NK-92 treated with Interleukin-12 subunit alpha and Interleukin-12 subunit beta, amount 100 ng/mL, for 24 hours (cell line): ENCODE measurements around the gene RITA1.
"Not testable (repeated sequence)": the region's sequence is repeated elsewhere in the genome, so short reads cannot be mapped to it uniquely, and the experiment has no call there.

Source experiments
- DNase-seq: peaks from one replicate; lab custom pipeline; 2025; lab: John Stamatoyannopoulos, UW

Gene RITA1

DNA sequence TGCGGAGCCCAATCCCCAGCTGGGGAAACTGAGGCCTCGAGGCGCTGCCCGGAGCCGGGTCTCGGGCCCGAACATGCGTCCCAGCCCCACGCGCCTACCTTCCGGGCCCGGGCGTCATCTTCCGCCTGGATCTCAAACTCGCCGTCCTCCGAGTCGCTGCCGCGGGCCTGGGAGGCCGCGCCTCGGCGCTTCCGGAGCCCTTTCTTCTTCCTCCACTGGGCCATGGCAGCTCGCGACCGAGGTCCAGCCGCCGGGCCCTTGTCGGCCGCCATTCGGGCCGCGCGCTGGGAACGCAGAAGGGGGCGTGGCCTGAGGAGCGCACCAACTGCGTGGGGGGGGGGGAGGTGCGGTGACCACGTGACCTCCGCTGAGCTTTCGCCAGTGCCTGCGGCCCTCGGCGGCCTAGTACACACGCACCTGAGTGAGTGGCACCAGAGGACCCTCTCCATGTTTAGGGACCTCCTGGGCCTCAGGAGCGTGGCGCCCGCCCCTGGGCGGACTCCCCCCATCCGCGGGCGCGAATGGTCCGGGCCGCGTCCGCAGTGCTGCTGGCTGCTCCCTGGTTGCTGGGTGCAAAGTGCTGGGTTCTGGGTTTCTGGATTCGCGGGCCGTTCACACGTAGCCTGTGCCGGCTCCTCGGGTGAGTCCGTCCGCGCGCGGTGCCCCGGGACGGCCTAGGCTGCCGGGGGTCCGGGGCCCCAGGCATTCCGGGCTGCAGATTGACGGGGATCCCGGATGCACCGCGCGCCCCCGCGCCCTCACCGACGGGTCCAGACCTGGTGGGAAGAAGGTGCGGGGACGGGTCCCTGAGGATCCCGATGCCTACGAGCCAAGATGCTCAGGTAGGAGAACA, at the start of gene RITA1, which contains the start of gene DDX54:
Gene RITA1, plus strand, starts transcription at position 542 of the 853 bp plus-strand sequence. CDS start 1,026 bp downstream, outside the sequence.
Gene DDX54, minus strand, starts transcription at position 299 of the 853 bp plus-strand sequence. Its CDS starts 27 bp downstream, at position 272.
- peak; percentile 72 for DNase-seq

DNA sequence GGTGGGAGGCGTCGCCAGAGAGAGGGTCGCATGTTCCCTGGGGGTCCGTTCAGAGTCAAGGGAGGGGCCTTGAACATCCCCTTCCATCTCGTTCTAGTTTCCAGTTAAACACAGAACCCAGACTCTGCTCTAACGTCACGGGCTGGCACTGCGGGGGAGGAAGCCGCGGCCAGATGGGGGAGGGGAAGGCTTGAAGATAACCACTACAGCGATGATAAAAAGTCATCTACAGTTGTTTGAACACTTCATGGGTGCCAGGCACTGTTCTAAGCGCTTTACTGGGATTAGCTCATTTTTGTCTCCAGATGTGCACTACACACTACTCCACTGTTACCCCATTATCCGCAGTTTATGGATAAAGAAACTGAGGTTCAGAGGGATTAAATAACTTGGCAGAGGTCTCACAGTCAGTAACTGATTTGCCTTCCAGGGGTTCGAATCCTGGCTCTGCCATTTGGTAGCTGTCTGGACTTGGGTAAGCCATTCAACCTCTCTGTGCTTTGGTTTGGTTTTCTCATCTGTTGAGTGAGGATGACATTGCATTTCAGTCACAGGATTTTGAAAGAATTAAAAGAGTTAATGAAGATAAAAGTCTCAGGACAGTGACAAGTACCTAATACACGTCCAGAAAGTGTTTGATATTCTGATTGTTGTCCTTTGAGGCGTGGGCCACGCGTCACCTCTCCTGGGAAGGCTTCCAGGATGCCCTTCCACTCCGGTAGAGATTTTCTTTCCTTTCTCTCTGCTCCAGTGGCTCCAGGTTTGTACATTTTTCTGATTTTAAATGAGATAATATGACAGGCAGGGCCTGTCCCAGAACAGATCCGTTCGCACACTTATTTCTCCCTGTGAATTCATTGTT, 49.2 kb upstream of the RITA1 start:
- no peak for DNase-seq

GRCh38 chr12:113136990-113137511, 48.5 kb upstream of the RITA1 start:
- no peak for DNase-seq

DNA sequence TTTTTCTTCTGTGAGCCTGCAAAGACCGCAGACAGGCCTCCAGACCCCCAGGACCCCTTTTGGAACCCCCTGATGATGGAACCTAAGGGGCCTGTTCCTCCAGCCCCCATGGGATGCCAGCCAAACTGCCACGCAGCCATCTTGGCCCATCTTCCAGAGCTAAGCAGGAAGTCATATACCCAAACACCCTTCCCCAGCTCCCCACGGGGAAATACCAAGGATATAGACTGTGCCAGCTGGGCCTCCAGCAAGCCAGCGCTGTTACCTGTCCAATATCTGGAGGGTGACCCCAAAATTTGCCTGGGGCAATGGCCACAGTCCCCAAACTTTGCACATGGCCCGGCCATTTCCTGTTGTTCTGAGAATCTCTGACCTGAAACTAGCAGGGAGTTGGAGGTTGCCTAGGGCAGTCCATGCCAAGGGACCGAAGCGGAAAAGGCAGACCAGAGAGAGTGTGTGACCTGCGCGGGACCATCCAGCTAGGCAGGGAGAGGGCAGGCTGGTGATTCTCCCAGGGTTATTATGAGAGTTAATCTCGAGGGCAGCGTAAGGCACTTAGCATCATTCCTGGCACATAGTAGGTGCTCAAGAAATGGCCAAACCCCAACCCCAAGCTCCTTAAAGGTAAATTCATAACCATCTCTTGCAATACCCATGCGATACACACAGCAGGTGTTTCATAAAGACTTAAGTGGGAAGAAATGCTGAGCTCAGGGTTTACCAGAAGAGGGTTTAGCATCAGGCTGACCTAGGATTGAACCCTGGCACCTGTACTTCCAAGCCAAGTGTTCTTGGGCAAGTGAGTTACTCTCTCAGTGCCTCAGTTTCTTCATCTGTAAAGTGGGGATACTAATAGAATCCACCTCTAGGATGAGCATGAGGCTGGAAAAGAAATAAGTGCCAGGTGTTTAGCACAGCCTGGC, 47.4 kb upstream of the RITA1 start:
- no peak for DNase-seq

GRCh38 chr12:113138826-113139225, 46.7 kb upstream of the RITA1 start:
- DNase-seq: no peak

GRCh38 chr12:113140706-113141105, 44.8 kb upstream of the RITA1 start:
- DNase-seq: no peak

GRCh38 chr12:113141716-113142115, 43.8 kb upstream of the RITA1 start:
- DNase-seq: not testable (repeated sequence)

GRCh38 chr12:113142173-113142885, 43.2 kb upstream of the RITA1 start:
- no peak for DNase-seq

- DNase-seq: no peak
Observed at GRCh38 chr12:113142886-113143332, 42.6 kb upstream of the RITA1 start.

GRCh38 chr12:113143959-113144358, 41.6 kb upstream of the RITA1 start:
- no peak for DNase-seq

- no peak for DNase-seq
Observed at GRCh38 chr12:113144806-113145205, 40.7 kb upstream of the RITA1 start.

- no peak for DNase-seq
Observed at GRCh38 chr12:113145720-113146551, 39.6 kb upstream of the RITA1 start.

- DNase-seq: no peak
Observed at GRCh38 chr12:113146999-113147398, 38.5 kb upstream of the RITA1 start.

GRCh38 chr12:113149361-113150150, 36.0 kb upstream of the RITA1 start, which contains the start of gene CFAP73:
Gene CFAP73 (plus strand): TSS chr12:113149724. CDS start chr12:113149858, 134 bp downstream.
- no peak for DNase-seq

- no peak for DNase-seq
Observed at GRCh38 chr12:113151655-113152054, 33.9 kb upstream of the RITA1 start.

DNA sequence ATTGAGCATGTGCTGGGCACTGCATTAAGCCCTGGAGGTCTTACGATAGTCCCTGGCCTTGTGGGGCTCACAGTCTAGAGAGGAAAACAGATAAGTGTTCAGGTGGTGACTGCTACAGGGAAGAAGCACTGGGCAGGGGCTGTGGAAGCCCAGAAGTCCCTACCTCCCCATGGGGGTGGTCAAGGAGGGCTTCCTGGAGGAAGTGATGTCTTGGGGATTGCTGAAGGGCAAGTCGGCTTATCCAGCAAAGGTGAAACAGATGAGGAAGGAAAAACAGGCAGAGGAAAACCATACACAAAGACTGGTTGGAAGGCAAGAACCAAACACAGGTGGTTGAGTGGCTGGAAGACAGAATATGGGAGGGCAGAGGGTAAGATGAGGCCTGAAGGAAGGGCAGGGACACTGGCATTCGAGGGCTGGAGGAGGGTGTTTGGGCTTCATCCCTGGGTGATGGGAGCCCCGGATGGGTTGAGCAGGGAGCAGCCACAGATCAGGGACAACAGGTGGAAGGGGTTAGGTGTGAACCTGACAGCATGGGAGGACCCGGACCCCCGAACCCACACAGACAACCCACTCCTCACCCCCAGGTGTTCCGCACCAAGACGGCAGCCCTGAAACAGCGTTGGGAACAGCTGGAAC, 33.2 kb upstream of the RITA1 start:
- DNase-seq: no peak

DNA sequence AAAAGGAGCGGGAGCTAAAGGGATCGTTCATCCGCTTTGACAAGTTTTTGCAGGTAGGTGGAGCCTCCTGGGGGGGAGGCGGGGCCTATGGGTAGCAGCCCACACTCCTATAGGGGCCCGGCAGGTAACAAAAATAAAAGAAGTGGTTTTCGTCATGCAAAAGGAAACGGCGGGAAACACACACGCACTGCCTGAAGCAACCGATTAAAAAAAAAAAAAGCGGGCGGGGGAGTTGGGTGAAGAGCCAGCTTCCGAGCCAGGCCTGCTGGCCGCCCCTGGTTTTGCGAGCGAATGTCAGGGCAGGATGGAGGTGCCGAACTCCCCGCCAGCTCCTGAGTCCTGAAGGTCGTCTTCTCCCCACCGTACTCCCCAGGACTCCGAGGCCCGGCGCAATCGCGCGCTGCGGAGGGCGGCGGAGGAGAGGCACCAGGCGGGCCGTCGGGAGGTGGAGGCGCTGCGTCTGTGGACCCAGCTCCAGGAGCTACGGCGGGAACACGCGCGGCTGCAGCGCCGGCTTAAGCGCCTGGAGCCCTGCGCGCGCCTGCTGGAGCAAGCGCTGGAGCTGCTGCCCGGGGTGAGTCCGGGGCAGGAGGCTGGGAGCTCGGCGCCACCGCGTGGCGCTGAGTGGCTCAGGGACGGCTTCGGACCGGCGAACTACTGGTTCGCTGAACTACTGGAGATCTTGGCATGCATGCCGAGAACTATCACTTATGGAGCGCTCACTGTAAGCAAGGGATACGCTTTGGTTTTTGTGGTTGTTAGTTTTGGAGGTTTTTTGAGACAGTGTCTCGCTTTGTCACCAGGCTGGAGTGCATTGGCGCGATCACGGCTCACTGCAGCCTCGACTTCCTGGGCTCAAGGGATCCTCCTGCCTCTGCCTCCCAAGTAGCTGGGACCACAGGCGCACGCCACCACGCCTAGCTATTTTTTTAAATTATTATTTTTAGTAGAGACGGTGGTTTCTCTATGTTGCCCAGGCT, 32.4 kb upstream of the RITA1 start:
- DNase-seq: no peak
